Measurements from ENCODE around the gene KRTAP10-2.
"Not testable (repeated sequence)": the region's sequence is repeated elsewhere in the genome, so short reads cannot be mapped to it uniquely, and the experiment has no call there.

Gene KRTAP10-2

GRCh38 chr21:44514218-44514520, 37.1 kb downstream of the KRTAP10-2 start:
- no peak for DNase-seq (ENCODE audit: low read depth)

GRCh38 chr21:44513389-44514217, 37.7 kb downstream of the KRTAP10-2 start:
- no peak for DNase-seq (ENCODE audit: low read depth)

GRCh38 chr21:44512496-44513388, 38.6 kb downstream of the KRTAP10-2 start:
- no peak for DNase-seq (ENCODE audit: low read depth)

GRCh38 chr21:44511938-44512275, 39.4 kb downstream of the KRTAP10-2 start:
- no peak for DNase-seq (ENCODE audit: low read depth)

GRCh38 chr21:44511219-44511937, 39.9 kb downstream of the KRTAP10-2 start:
- no peak for DNase-seq (ENCODE audit: low read depth)

GRCh38 chr21:44510508-44511218, 40.6 kb downstream of the KRTAP10-2 start:
- DNase-seq (ENCODE audit: low read depth) = peak; percentile 61

GRCh38 chr21:44510109-44510507, 41.2 kb downstream of the KRTAP10-2 start:
- DNase-seq (ENCODE audit: low read depth) = no peak

- no peak for DNase-seq (ENCODE audit: low read depth)
Measured at GRCh38 chr21:44509539-44509938, 41.8 kb downstream of the KRTAP10-2 start.

- no peak for DNase-seq (ENCODE audit: low read depth)
Measured at GRCh38 chr21:44508711-44509445, 42.4 kb downstream of the KRTAP10-2 start.

- DNase-seq (ENCODE audit: low read depth) = no peak
Measured at GRCh38 chr21:44508426-44508710, 42.9 kb downstream of the KRTAP10-2 start.

GRCh38 chr21:44507673-44508425, 43.5 kb downstream of the KRTAP10-2 start:
- DNase-seq (ENCODE audit: low read depth) = no peak

- DNase-seq (ENCODE audit: low read depth) = no peak
Measured at GRCh38 chr21:44506279-44507255, 44.7 kb downstream of the KRTAP10-2 start.

GRCh38 chr21:44505673-44506278, 45.5 kb downstream of the KRTAP10-2 start:
- DNase-seq (ENCODE audit: low read depth) = no peak

GRCh38 chr21:44503901-44504399, 47.4 kb downstream of the KRTAP10-2 start:
- DNase-seq (ENCODE audit: low read depth) = no peak

GRCh38 chr21:44503006-44503889, 48.1 kb downstream of the KRTAP10-2 start:
- DNase-seq (ENCODE audit: low read depth) = not testable (repeated sequence)

- no peak for DNase-seq (ENCODE audit: low read depth)
Measured at GRCh38 chr21:44502171-44502958, 48.9 kb downstream of the KRTAP10-2 start.
